C4-2B (cell line): ENCODE data around the gene ICA1.

Experiments
- CTCF ChIP-seq: fragments of 450-650 bp; conservative IDR thresholded peaks from 2 replicates; pipeline ENCODE4 v1.5.1; 2017; ENCODE audit warnings: mild to moderate bottlenecking
- ZFX ChIP-seq: fragments of 450-650 bp; IDR thresholded peaks from 2 replicates; pipeline ENCODE4 v1.6.1; 2017

DNA sequence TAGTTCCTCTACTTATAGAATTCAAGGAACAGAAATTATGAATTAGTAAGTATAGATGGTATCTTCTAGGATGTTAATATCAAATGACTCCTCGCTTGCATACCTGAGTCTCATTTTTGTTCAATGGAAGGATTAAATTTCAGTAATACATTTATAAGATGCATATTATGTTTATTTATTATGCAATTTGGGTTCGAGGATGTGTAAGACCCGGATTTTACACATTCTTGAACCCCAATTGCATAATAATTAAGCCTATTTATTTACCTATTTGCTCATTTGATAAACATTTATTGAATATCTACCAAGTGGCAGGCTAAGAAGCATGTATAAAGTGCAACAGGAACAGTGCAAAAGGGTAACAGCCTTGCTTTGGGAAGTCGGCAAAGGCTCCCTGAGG lies 52.6 kb downstream of the ICA1 start:
- TF ChIP-seq CTCF, result no peak
- TF ChIP-seq ZFX, result no peak
